ENCODE measurements around the gene NCAPD3.
"Not testable (repeated sequence)": the region's sequence is repeated elsewhere in the genome, so short reads cannot be mapped to it uniquely, and the experiment has no call there.

NCAPD3 gene

GRCh38 chr11:134120921-134121526, 102.7 kb downstream of the NCAPD3 start:
- no peak for DNase-seq

GRCh38 chr11:134120143-134120850, 103.5 kb downstream of the NCAPD3 start:
- DNase-seq = no peak

GRCh38 chr11:134119094-134119493, 104.7 kb downstream of the NCAPD3 start:
- no peak for DNase-seq

- DNase-seq = peak; percentile 32
These were observed 105.8 kb downstream of the NCAPD3 start for GRCh38 chr11:134118006-134118405.

GRCh38 chr11:134116210-134116609, 107.6 kb downstream of the NCAPD3 start:
- no peak for DNase-seq

- not testable (repeated sequence) for DNase-seq
These were observed 110.0 kb downstream of the NCAPD3 start for GRCh38 chr11:134113787-134114186.

- no peak for DNase-seq
These were observed 113.4 kb downstream of the NCAPD3 start for GRCh38 chr11:134110252-134110815.

Measured in DMS53 (cell line).